Tibial nerve (tissue), 4 donors: ENCODE measurements around the gene SMAD7.

Experiments
- CTCF ChIP-seq, 5 experiments: fragments of 200-600 bp in 3 of 5; fragments of 450-650 bp in 2 of 5; sonication (generic) in 3 of 5; IDR thresholded peaks; one replicate each; pipeline ENCODE4 v1.5.1; 2016 to 2019; ENCODE audit warnings: antibody characterized with exemption in 5 of 5, mild to moderate bottlenecking in 3 of 5, moderate library complexity in 2 of 5
- EP300 ChIP-seq, 2 donors: sonication (generic); formaldehyde crosslinking; IDR thresholded peaks; one replicate each; pipeline ENCODE4 v1.6.1; 2017; ENCODE audit warnings: antibody characterized with exemption in 2 of 2, mild to moderate bottlenecking in 1 of 2
- POLR2A ChIP-seq, 2 donors: fragments of 450-650 bp; IDR thresholded peaks; one replicate each; pipeline ENCODE4 v1.6.1; 2017; ENCODE audit warnings: antibody characterized with exemption in 2 of 2, mild to moderate bottlenecking in 2 of 2, moderate library complexity in 2 of 2

DNA sequence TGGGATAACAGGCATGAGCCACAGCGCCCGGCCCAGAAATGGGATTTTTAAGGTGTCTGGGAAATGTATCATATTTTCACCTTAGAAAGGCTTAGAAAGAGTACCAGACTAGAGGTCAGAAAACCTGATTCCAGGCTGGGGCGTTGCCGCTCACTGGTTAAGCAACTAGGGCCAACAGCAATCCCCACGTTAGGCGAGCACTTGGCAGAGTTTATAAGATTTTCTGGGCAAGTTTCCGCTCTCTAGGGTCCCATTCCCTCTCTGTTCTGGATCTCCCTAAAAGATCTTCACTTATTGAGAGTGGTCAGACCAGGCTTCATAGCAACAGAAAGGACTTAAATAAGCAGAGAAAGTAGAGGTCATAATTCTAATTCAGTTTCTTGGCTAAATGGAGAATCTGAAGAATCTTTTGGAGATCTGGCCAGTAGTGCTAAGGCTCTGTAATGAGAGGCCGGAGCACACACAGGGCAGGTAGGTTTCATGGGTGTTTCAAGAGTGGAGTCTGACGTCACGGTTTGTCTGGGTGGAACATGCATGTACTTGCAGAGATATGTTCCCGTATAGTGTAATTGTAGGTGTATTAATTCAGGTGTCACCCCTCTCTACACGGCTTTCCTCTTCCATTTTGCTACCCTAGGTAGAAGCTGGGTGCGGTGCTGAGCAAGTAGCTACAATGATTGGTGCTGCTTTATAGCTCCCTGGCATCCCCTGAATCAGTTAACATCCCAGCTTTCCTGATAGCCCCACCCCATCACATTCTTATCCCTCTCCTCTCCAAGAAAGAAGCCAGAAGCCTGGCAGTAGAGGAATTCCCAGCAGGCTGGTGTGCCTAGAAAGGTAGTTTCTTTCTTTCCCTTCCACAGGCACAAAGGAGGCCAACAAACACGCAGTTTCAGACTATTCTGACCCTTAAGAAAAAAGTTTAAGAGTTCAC, 4.4 kb upstream of the SMAD7 start:
- TF ChIP-seq CTCF (IDR thresholded peaks at IDR 0.05) (no peak), POLR2A (IDR thresholded peaks at IDR 0.05) (no peak), EP300 (IDR thresholded peaks at IDR 0.05) (peak in 1 of 2 donors; percentile 64)
